AG04450 (cell line): ENCODE measurements around the gene COG5. TPM values are rescaled to one million over a fixed set of nuclear protein-coding genes. Genes with fewer than 3 reads are reported as not detected.
A peak's percentile ranks its signal among the peaks of the same experiment; 100 is the strongest.

Experiments
- CTCF ChIA-PET: fragments of 300-600, 350-600 bp; formaldehyde crosslinking; extraction: SDS; loops from one replicate; lab custom pipeline; 2022; ENCODE audit warnings: antibody characterized with exemption, inconsistent platforms; lab: Charles Lee
- POLR2A ChIA-PET: fragments of 350-600 bp; formaldehyde crosslinking; extraction: SDS; loops from one replicate; lab custom pipeline; 2021; ENCODE audit warnings: antibody characterized with exemption, inconsistent platforms; lab: Yijun Ruan, JAX
- DNase-seq: peaks from one replicate; pipeline ENCODE4 v3.0.0-alpha.2; 2011; ENCODE audit warnings: low read depth, low spot score
- H3K27ac ChIP-seq: one replicate; pipeline ENCODE4 v1.5.1; 2012; ENCODE audit warnings: low read depth, low read length, control low read depth
- H3K27me3 ChIP-seq: one replicate; pipeline ENCODE4 v1.6.0; 2012; ENCODE audit warnings: low read length; ENCODE audit not compliant: control insufficient read depth, insufficient read depth
- H3K4me3 ChIP-seq: 2 replicates; pipeline ENCODE4 v1.5.1; 2011; ENCODE audit warnings: mild to moderate bottlenecking, low read depth, low read length, control low read depth
- H3K9me3 ChIP-seq: 2 replicates; pipeline ENCODE4 v1.5.1; 2012; ENCODE audit warnings: low read length; ENCODE audit not compliant: control insufficient read depth, insufficient read depth
- CTCF ChIP-seq: IDR thresholded peaks from 2 replicates; pipeline ENCODE4 v1.5.1; 2011; ENCODE audit warnings: low read depth, low read length, control low read depth, inconsistent platforms
- polyA plus RNA-seq: library from polyadenylated mRNA; depleted of rRNA; stranded (reverse); fragments of >200 nt; gene quantifications from 2 replicates; pipeline ENCODE4 v1.2.3, GENCODE V29; 2011

Gene COG5
- polyA plus RNA-seq, 1 experiment: 55.2 TPM

GRCh38 chr7:107502797-107503196 is 60.9 kb downstream of the COG5 start:
- no peaks in the 10 kb centered on the region; the same call in 1 of the 2 replicates for H3K9me3 ChIP-seq
- H3K27me3 ChIP-seq: no peaks in the 10 kb centered on the region
- ChIA-PET CTCF (no interaction called here), POLR2A (no interaction called here)
- H3K27ac ChIP-seq: no peak overlapping the region
- H3K4me3 ChIP-seq: no peak overlapping the region
- DNase-seq: no peak
- no peak for TF ChIP-seq CTCF

GRCh38 chr7:107502154-107502553 is 61.6 kb downstream of the COG5 start:
- no peaks in the 10 kb centered on the region for H3K9me3 ChIP-seq
- H3K4me3 ChIP-seq: no peak overlapping the region
- H3K27ac ChIP-seq: no peak overlapping the region
- DNase-seq: no peak
- POLR2A ChIA-PET: no interaction called here
- no peak for TF ChIP-seq CTCF
- CTCF ChIA-PET: interaction anchor here (1.0 to 1.7 kb wide), 3 partner anchors 39 to 224 kb away, joined by 3 to 11 read pairs (median 5); no protein-coding TSS in a partner anchor
- H3K27me3 ChIP-seq: no peaks in the 10 kb centered on the region

GRCh38 chr7:107501593-107501992 is 62.1 kb downstream of the COG5 start:
- H3K4me3 ChIP-seq: no peak overlapping the region
- ChIA-PET CTCF (interaction anchor here (1.0 to 1.7 kb wide), 3 partner anchors 38 to 225 kb away, joined by 3 to 11 read pairs (median 5); no protein-coding TSS in a partner anchor), POLR2A (no interaction called here)
- peak; percentile 45 for TF ChIP-seq CTCF
- no peaks in the 10 kb centered on the region for H3K27me3 ChIP-seq
- H3K27ac ChIP-seq: no peak overlapping the region
- DNase-seq: no peak
- H3K9me3 ChIP-seq: no peaks in the 10 kb centered on the region

GRCh38 chr7:107499731-107500130 is 64.0 kb downstream of the COG5 start:
- Histone ChIP-seq H3K27ac (no peak overlapping the region), H3K27me3 (no peaks in the 10 kb centered on the region), H3K4me3 (no peak overlapping the region), H3K9me3 (no peaks in the 10 kb centered on the region)
- no peak for TF ChIP-seq CTCF
- CTCF ChIA-PET: interaction anchor here (0.6 kb wide), 1 partner anchor 332 kb away, joined by 4 read pairs; no protein-coding TSS in a partner anchor
- POLR2A ChIA-PET: interaction anchor here (0.6 kb wide), 1 partner anchor 31 kb away, joined by 5 read pairs; no protein-coding TSS in a partner anchor
- no peak for DNase-seq

GRCh38 chr7:107495516-107495915 is 68.2 kb downstream of the COG5 start:
- H3K4me3 ChIP-seq: no peak overlapping the region
- ChIA-PET POLR2A (no interaction called here), CTCF (interaction anchor here (1.0 kb wide), 1 partner anchor 344 kb away, joined by 3 read pairs; no protein-coding TSS in a partner anchor)
- H3K27ac ChIP-seq: no peak overlapping the region
- TF ChIP-seq CTCF: no peak
- DNase-seq: no peak
- no peaks in the 10 kb centered on the region for H3K9me3 ChIP-seq
- no peaks in the 10 kb centered on the region for H3K27me3 ChIP-seq
